ENCODE results near the gene C4B.
"Not testable (repeated sequence)": the region's sequence is repeated elsewhere in the genome, so short reads cannot be mapped to it uniquely, and the experiment has no call there.

- TF ChIP-seq EP300, POLR2A (IDR thresholded peaks at IDR 0.05): not testable (repeated sequence)
These were observed 34.3 kb upstream of the C4B start for GRCh38 chr6:31980195-31980876.
